SK-N-SH treated with all-trans-retinoic acid at 6 μM for 48 hours (cell line): ENCODE results near the gene ZAP70.

ENCODE experiments used
- ATAC-seq: fragments of 200-7000 bp; cut with Tn5 transposase; 3 replicates; pipeline ENCODE4 v1.9.1; 2020; ENCODE audit warnings: mild to moderate bottlenecking, moderate library complexity
- ARNTL ChIP-seq: fragments of 450-650 bp; formaldehyde crosslinking; IDR thresholded peaks from 2 replicates; pipeline ENCODE4 v1.5.0; 2020; ENCODE audit warnings: low read depth, mild to moderate bottlenecking, moderate library complexity, borderline replicate concordance
- BACH2 ChIP-seq: fragments of 250-450 bp; sonication (Bioruptor Pico); IDR thresholded peaks from 2 replicates; pipeline ENCODE4 v1.9.0; 2021; ENCODE audit warnings: mild to moderate bottlenecking, borderline replicate concordance
- CSDC2 ChIP-seq: fragments of 250-450 bp; sonication (Bioruptor Pico); IDR thresholded peaks from 2 replicates; pipeline ENCODE4 v1.5.0; 2020; ENCODE audit warnings: mild to moderate bottlenecking, moderate library complexity
- ESRRG ChIP-seq: fragments of 250-450 bp; sonication (Bioruptor Pico); IDR thresholded peaks from 2 replicates; pipeline ENCODE4 v1.6.1; 2021; ENCODE audit warnings: mild to moderate bottlenecking
- GLIS3 ChIP-seq: fragments of 250-450 bp; sonication (Bioruptor Pico); IDR thresholded peaks from 2 replicates; pipeline ENCODE4 v1.5.0; 2020; ENCODE audit warnings: mild to moderate bottlenecking, moderate library complexity
- ISL1 ChIP-seq: fragments of 250-450 bp; sonication (Bioruptor Pico); IDR thresholded peaks from 2 replicates; pipeline ENCODE4 v2.1.2; 2022; ENCODE audit warnings: mild to moderate bottlenecking, moderate library complexity
- OSR1 ChIP-seq: fragments of 250-450 bp; sonication (Bioruptor Pico); IDR thresholded peaks from 2 replicates; pipeline ENCODE4 v1.8.0; 2022; ENCODE audit warnings: moderate library complexity, mild to moderate bottlenecking, inconsistent platforms
- PPARA ChIP-seq: fragments of 250-450 bp; sonication (Bioruptor Pico); IDR thresholded peaks from 2 replicates; pipeline ENCODE4 v1.5.0; 2020; ENCODE audit warnings: mild to moderate bottlenecking, borderline replicate concordance
- RARB ChIP-seq: fragments of 250-450 bp; sonication (Bioruptor Pico); IDR thresholded peaks from 2 replicates; pipeline ENCODE4 v1.8.0; 2021; ENCODE audit warnings: mild to moderate bottlenecking, moderate library complexity
- SNAI2 ChIP-seq: fragments of 250-450 bp; sonication (Bioruptor Pico); IDR thresholded peaks from 2 replicates; pipeline ENCODE4 v1.5.0; 2020; ENCODE audit warnings: mild to moderate bottlenecking, moderate library complexity
- TCF4 ChIP-seq: fragments of 250-450 bp; sonication (Bioruptor Pico); IDR thresholded peaks from 2 replicates; pipeline ENCODE4 v1.8.0; 2021; ENCODE audit warnings: mild to moderate bottlenecking, moderate library complexity, borderline replicate concordance
- TOX ChIP-seq: fragments of 250-450 bp; sonication (Bioruptor Pico); IDR thresholded peaks from 2 replicates; pipeline ENCODE4 v1.8.0; 2021; ENCODE audit warnings: mild to moderate bottlenecking, moderate library complexity, borderline replicate concordance
- ZC3H10 ChIP-seq: fragments of 250-450 bp; sonication (Bioruptor Pico); IDR thresholded peaks from 2 replicates; pipeline ENCODE4 v1.5.1; 2021; ENCODE audit warnings: mild to moderate bottlenecking, moderate library complexity
- ZFP3 ChIP-seq: fragments of 250-450 bp; sonication (Bioruptor Pico); IDR thresholded peaks from 2 replicates; pipeline ENCODE4 v1.5.0; 2020; ENCODE audit warnings: mild to moderate bottlenecking, moderate library complexity
- ZFP30 ChIP-seq: fragments of 450-650 bp; formaldehyde crosslinking; IDR thresholded peaks from 2 replicates; pipeline ENCODE4 v1.5.0; 2022; ENCODE audit warnings: mild to moderate bottlenecking, moderate library complexity
- ZNF565 ChIP-seq: fragments of 450-650 bp; formaldehyde crosslinking; conservative IDR thresholded peaks from 2 replicates; pipeline ENCODE4 v1.5.0; 2020; ENCODE audit warnings: low read depth, mild to moderate bottlenecking, moderate library complexity
- ZNF70 ChIP-seq: fragments of 450-650 bp; formaldehyde crosslinking; IDR thresholded peaks from 2 replicates; pipeline ENCODE4 v1.5.0; 2020; ENCODE audit warnings: mild to moderate bottlenecking, moderate library complexity
- ZNF8 ChIP-seq: fragments of 450-650 bp; formaldehyde crosslinking; IDR thresholded peaks from 2 replicates; pipeline ENCODE4 v1.5.0; 2020; ENCODE audit warnings: mild to moderate bottlenecking, moderate library complexity
- TF ChIP-seq, protein P1 (sequence below): fragments of 250-450 bp; sonication (Bioruptor Pico); IDR thresholded peaks from 2 replicates; pipeline ENCODE4 v1.8.0; 2021; ENCODE audit warnings: low read depth, mild to moderate bottlenecking, moderate library complexity, borderline replicate concordance
- TF ChIP-seq, protein P2 (sequence below): fragments of 250-450 bp; sonication (Bioruptor Pico); IDR thresholded peaks from 2 replicates; pipeline ENCODE4 v1.5.1; 2020; ENCODE audit warnings: low read depth, mild to moderate bottlenecking, moderate library complexity
- TF ChIP-seq, protein P3 (sequence below): fragments of 250-450 bp; sonication (Bioruptor Pico); IDR thresholded peaks from 2 replicates; pipeline ENCODE4 v1.8.0; 2020; ENCODE audit warnings: mild to moderate bottlenecking, moderate library complexity, borderline replicate concordance
- TF ChIP-seq, protein P4 (sequence below): fragments of 250-450 bp; sonication (Bioruptor Pico); IDR thresholded peaks from 2 replicates; pipeline ENCODE4 v1.5.1; 2021; ENCODE audit warnings: mild to moderate bottlenecking, moderate library complexity
- TF ChIP-seq, protein P5 (sequence below): fragments of 250-450 bp; sonication (Bioruptor Pico); IDR thresholded peaks from 2 replicates; pipeline ENCODE4 v1.5.0; 2020; ENCODE audit warnings: mild to moderate bottlenecking, moderate library complexity

The ZAP70 gene

DNA sequence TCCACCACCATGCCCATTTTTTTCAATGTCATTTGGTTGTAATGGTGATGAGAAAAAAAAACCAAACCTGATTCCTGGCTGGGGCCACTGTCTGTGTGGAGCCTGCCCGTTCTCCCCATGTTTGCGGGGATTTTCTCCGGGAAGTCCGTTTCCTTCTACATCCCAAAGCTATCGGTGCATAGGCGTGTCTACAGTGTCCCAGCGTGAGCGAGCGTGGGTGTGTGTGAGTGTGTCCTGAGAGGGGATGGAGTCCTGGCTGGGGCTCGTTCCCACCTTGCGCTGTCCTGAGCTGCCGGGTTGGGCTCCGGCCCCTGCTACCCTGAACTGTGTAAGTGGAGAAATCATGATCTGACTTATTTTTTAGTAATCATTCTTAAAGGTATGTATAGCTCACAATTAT, 7.3 kb upstream of the ZAP70 start:
- ATAC-seq = no peak

DNA sequence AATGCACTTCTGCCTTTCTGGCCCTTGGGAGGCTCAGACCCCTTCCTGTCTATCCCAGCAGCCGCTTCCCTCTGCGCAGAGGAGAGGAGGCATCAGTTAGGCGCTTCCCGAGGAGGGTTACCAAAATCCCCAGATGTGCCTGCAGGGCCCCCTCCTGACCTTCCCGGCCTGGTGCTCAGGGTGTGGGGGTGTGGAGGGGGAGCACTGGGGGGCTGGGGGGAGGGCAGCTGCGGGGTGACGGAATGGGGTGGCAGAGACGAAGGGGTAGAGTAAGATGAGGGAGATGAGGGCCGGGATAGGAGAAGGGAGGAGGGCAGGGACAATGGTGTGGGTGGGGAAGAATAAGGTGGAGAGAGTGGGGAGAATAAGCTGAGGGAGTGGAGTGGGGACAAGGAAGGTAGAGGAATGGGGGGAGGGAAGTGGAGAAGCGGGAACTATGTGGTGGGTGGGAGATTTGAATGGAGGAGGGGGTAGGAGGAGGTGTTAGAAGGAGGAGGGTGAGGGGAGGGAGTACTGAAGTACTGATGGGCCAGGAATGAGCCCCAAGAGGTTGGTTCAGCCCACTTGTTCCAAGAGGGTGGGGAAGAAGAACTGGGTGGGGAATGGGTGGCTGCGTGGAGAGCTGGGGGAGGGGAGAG, 6.5 kb upstream of the ZAP70 start:
- TF ChIP-seq ZNF70 (CRISPR knock-in tag) (no peak), SNAI2 (no peak), ZC3H10 (CRISPR knock-in tag) (no peak), CSDC2 (CRISPR knock-in tag) (no peak), ARNTL (CRISPR knock-in tag) (no peak), TCF4 (no peak), TOX (CRISPR knock-in tag) (no peak), OSR1 (CRISPR knock-in tag) (no peak), PPARA (CRISPR knock-in tag) (no peak), ZNF565 (no peak), BACH2 (no peak), RARB (CRISPR knock-in tag) (no peak), ZFP3 (CRISPR knock-in tag) (no peak), ZFP30 (no peak), GLIS3 (CRISPR knock-in tag) (no peak)
- TF ChIP-seq, protein P1, sequence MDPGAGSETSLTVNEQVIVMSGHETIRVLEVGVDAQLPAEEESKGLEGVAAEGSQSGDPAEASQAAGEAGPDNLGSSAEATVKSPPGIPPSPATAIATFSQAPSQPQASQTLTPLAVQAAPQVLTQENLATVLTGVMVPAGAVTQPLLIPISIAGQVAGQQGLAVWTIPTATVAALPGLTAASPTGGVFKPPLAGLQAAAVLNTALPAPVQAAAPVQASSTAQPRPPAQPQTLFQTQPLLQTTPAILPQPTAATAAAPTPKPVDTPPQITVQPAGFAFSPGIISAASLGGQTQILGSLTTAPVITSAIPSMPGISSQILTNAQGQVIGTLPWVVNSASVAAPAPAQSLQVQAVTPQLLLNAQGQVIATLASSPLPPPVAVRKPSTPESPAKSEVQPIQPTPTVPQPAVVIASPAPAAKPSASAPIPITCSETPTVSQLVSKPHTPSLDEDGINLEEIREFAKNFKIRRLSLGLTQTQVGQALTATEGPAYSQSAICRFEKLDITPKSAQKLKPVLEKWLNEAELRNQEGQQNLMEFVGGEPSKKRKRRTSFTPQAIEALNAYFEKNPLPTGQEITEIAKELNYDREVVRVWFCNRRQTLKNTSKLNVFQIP (CRISPR knock-in tag) = no peak
- TF ChIP-seq, protein P2, sequence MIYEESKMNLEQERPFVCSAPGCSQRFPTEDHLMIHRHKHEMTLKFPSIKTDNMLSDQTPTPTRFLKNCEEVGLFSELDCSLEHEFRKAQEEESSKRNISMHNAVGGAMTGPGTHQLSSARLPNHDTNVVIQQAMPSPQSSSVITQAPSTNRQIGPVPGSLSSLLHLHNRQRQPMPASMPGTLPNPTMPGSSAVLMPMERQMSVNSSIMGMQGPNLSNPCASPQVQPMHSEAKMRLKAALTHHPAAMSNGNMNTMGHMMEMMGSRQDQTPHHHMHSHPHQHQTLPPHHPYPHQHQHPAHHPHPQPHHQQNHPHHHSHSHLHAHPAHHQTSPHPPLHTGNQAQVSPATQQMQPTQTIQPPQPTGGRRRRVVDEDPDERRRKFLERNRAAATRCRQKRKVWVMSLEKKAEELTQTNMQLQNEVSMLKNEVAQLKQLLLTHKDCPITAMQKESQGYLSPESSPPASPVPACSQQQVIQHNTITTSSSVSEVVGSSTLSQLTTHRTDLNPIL (CRISPR knock-in tag) = no peak
- TF ChIP-seq, protein P3, sequence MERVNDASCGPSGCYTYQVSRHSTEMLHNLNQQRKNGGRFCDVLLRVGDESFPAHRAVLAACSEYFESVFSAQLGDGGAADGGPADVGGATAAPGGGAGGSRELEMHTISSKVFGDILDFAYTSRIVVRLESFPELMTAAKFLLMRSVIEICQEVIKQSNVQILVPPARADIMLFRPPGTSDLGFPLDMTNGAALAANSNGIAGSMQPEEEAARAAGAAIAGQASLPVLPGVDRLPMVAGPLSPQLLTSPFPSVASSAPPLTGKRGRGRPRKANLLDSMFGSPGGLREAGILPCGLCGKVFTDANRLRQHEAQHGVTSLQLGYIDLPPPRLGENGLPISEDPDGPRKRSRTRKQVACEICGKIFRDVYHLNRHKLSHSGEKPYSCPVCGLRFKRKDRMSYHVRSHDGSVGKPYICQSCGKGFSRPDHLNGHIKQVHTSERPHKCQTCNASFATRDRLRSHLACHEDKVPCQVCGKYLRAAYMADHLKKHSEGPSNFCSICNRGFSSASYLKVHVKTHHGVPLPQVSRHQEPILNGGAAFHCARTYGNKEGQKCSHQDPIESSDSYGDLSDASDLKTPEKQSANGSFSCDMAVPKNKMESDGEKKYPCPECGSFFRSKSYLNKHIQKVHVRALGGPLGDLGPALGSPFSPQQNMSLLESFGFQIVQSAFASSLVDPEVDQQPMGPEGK (CRISPR knock-in tag) = no peak
- TF ChIP-seq, protein P4, sequence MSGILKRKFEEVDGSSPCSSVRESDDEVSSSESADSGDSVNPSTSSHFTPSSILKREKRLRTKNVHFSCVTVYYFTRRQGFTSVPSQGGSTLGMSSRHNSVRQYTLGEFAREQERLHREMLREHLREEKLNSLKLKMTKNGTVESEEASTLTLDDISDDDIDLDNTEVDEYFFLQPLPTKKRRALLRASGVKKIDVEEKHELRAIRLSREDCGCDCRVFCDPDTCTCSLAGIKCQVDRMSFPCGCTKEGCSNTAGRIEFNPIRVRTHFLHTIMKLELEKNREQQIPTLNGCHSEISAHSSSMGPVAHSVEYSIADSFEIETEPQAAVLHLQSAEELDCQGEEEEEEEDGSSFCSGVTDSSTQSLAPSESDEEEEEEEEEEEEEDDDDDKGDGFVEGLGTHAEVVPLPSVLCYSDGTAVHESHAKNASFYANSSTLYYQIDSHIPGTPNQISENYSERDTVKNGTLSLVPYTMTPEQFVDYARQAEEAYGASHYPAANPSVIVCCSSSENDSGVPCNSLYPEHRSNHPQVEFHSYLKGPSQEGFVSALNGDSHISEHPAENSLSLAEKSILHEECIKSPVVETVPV (CRISPR knock-in tag) = no peak
- no peak for ATAC-seq

More for the DNA sequence above, 7.3 kb upstream of the ZAP70 start:
- TF ChIP-seq ZNF8 (CRISPR knock-in tag) (no peak), ZC3H10 (CRISPR knock-in tag) (no peak), ESRRG (no peak), PPARA (CRISPR knock-in tag) (no peak), TOX (CRISPR knock-in tag) (no peak), ZFP30 (no peak), ZFP3 (CRISPR knock-in tag) (no peak), ISL1 (CRISPR knock-in tag) (no peak), SNAI2 (no peak), BACH2 (no peak), TCF4 (no peak), CSDC2 (CRISPR knock-in tag) (no peak), ZNF70 (CRISPR knock-in tag) (no peak), OSR1 (CRISPR knock-in tag) (no peak), GLIS3 (CRISPR knock-in tag) (no peak)
- TF ChIP-seq, protein P5, sequence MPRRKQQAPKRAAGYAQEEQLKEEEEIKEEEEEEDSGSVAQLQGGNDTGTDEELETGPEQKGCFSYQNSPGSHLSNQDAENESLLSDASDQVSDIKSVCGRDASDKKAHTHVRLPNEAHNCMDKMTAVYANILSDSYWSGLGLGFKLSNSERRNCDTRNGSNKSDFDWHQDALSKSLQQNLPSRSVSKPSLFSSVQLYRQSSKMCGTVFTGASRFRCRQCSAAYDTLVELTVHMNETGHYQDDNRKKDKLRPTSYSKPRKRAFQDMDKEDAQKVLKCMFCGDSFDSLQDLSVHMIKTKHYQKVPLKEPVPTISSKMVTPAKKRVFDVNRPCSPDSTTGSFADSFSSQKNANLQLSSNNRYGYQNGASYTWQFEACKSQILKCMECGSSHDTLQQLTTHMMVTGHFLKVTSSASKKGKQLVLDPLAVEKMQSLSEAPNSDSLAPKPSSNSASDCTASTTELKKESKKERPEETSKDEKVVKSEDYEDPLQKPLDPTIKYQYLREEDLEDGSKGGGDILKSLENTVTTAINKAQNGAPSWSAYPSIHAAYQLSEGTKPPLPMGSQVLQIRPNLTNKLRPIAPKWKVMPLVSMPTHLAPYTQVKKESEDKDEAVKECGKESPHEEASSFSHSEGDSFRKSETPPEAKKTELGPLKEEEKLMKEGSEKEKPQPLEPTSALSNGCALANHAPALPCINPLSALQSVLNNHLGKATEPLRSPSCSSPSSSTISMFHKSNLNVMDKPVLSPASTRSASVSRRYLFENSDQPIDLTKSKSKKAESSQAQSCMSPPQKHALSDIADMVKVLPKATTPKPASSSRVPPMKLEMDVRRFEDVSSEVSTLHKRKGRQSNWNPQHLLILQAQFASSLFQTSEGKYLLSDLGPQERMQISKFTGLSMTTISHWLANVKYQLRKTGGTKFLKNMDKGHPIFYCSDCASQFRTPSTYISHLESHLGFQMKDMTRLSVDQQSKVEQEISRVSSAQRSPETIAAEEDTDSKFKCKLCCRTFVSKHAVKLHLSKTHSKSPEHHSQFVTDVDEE (CRISPR knock-in tag) = no peak
- TF ChIP-seq, protein P3 (CRISPR knock-in tag) = no peak
